Measurements from ENCODE around the gene RERE. TPM values are rescaled to one million over a fixed set of nuclear protein-coding genes. Genes with fewer than 3 reads are reported as not detected.

Gene RERE
- total and polyA plus RNA-seq, 2 donors (not counting 3 experiments of a cell fraction or from before 2014, with no cell fraction given), result 14.1 to 113 TPM

DNA sequence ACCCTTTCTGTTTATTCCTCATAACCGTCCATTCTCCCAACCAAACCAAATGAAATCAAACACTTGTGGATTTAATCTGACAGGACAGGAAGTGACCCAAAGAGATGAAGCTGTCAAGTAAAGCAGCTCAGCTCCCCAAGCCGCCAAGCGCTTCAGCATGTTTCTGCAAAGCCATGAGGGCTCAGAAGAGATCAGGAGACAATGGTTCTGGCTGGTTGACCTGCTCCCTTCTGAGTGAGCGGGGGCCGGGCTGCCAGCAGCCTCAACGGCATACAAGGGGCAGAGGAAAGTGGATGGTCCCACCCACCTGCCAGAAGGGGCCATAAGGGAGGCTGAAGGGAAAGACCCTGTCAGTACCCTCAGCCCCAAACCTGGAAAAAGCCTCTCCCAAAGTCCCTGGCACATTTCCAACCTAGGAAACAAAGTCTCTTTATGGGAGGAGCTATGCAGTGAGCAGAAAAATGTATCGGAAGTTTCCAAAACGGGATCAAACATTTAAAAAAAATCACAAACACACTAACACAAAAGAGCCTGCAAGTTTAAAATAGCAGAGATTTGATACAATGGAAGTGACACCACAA lies 454.2 kb downstream of the RERE start:
- no peak overlapping the region for H3K4me3 ChIP-seq (replicated peaks in 1 of 3; ENCODE audit: insufficient read depth in 1 of 3, low read depth in 1 of 3, low read length in 3 of 3)
- no peak overlapping the region for H3K4me2 ChIP-seq (ENCODE audit: insufficient read depth, low read length)
- intact Hi-C loops (cut with micrococcal nuclease) (no loop called here), dilution Hi-C loops (cut with MboI; ENCODE audit: extremely low pct_ligation_motif_present, low sequenced_read_pairs) (no loop called here)
- H3K4me1 ChIP-seq (ENCODE audit: control insufficient read depth, extremely low read depth, insufficient read depth, low read length), result no peaks in the 10 kb centered on the region
- ChIA-PET POLR2A (no interaction called here), CTCF (interaction anchor here (1.1 to 1.3 kb wide), 2 partner anchors 8 to 10 kb away, joined by 3 to 4 read pairs; no protein-coding TSS in a partner anchor)
- no peaks in the 10 kb centered on the region for H3K27me3 ChIP-seq (ENCODE audit: control insufficient read depth in 2 of 2, insufficient read depth in 2 of 2, low read length in 2 of 2)
- no peak overlapping the region for H3K27ac ChIP-seq (ENCODE audit: insufficient read depth, low read depth, low read length)
- no peak for DNase-seq (ENCODE audit: low read depth, low spot score)
- TF ChIP-seq POLR2AphosphoS5 (IDR thresholded peaks at IDR 0.05; ENCODE audit: insufficient read depth, low read depth, low read length) (no peak), CTCF (IDR thresholded peaks at IDR 0.05; ENCODE audit: extremely low read depth in 1 of 2, insufficient read depth in 1 of 2, low read depth in 1 of 2, low read length in 2 of 2) (no peak), MYC (IDR thresholded peaks at IDR 0.05; ENCODE audit: low read depth, low read length) (no peak), FOS (IDR thresholded peaks at IDR 0.05; ENCODE audit: borderline replicate concordance, insufficient read depth, low read length) (no peak), MAX (IDR thresholded peaks at IDR 0.05; ENCODE audit: insufficient read depth, insufficient read length) (no peak), POLR2A (IDR thresholded peaks at IDR 0.05; ENCODE audit: low read depth, low read length) (no peak), JUN (IDR thresholded peaks at IDR 0.05; ENCODE audit: borderline replicate concordance, insufficient read depth, insufficient read length, low read depth) (no peak)
- peaks cover 3% of the 10 kb centered on the region for H3K79me2 ChIP-seq (ENCODE audit: control insufficient read depth, insufficient read depth, low read length)
- no peaks in the 10 kb centered on the region for H3K9me3 ChIP-seq (replicated peaks; ENCODE audit: control insufficient read depth, insufficient read depth, low read length)
- FAIRE-seq, result no peak
- no peak overlapping the region for H2AFZ ChIP-seq (ENCODE audit: low read depth, low read length)
- no peaks in the 10 kb centered on the region for H3K9me1 ChIP-seq (replicated peaks; ENCODE audit: control insufficient read depth, extremely low read depth, insufficient read depth, low read length)
- H4K20me1 ChIP-seq (replicated peaks; ENCODE audit: control insufficient read depth, extremely low read depth, insufficient read depth, low read length), result no peaks in the 10 kb centered on the region
- BruUV-seq (replicated peaks), result no TSS peak
- no peak overlapping the region for H3K9ac ChIP-seq (replicated peaks; ENCODE audit: extremely low read depth, insufficient read depth, low read length)
- H3K36me3 ChIP-seq (ENCODE audit: control insufficient read depth in 2 of 2, extremely low read depth in 1 of 2, insufficient read depth in 2 of 2, low read length in 2 of 2), result peaks cover 10 to 60% of the 10 kb centered on the region in 2 experiments
